Hematopoietic multipotent progenitor cell treated with erythropoietin and hydrocortisone succinate and interleukin-3 and kit ligand, for 15 days (in vitro differentiated cells): ENCODE measurements around the gene NPM1.

ENCODE experiments used
- DNase-seq: peaks from one replicate; pipeline ENCODE4 v3.0.0-alpha.2; 2015; ENCODE audit warnings: low spot score

Gene NPM1

DNA sequence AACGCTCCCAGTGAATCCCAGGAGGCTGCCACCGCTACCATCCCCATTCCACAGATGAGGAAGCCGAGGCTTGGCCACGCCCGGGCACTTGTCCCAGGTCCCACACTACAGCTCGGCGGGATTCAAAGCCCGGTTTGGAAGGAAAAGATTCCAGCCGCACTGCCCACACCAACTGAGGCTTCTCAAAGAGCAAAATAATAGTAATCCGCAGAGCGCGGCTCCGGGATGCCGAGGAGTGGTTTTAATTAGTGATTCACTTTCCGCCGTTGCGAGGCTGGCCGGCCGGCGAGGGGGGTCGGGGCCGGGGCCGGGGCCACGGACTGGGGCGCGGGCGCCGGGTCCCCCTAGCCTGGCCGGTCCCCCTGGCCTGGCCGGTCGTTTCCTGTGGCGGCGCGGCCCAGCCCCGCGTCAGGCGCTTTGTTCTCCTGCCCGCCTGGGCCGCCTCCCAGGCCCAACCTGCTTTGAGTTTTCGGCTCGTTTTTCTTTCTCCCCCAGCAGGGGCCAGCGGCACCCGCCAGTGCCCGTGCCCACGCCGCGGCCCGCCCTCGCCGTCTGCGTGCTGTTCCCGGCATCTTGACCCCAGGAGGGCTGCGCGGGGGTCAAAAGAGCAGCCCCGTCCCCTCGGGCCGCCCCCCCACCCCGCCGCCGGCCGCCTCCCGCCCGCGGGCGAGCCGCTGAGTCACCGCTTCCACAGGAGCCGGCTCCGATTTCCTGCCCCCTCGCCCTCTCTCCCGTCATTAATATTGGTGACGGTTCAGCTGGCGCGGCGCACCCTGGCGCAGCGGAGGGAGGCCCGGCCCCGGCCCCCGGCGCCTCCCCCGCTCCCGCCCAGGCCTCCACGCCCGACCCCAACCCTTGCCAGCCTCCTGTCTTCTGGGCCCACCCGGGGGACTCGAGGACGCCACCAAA is 63.0 kb downstream of the NPM1 start:
- no peak for DNase-seq

GRCh38 chr5:171451421-171451820 is 63.8 kb downstream of the NPM1 start:
- no peak for DNase-seq

GRCh38 chr5:171453056-171453725 is 65.5 kb downstream of the NPM1 start:
- no peak for DNase-seq

DNA sequence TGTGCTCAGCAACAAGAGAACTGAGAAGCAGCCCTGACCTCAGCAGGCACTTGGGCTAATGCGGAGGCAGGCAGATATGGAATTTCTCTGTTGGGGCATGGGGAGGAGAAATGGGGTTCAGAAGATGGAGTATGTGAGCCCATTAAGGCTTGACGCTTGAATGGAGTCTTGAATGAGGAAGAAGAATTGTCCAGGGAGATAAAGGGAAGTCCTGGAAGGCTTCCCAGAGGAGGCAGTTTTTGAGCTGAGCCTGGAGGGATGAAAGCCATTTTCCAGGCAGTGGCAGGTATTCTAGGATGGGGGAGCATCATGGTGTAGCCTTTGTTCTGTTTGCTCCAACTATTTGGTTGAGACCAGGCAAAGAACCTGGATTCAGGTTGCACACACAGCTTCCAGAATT is 66.3 kb downstream of the NPM1 start:
- no peak for DNase-seq

DNA sequence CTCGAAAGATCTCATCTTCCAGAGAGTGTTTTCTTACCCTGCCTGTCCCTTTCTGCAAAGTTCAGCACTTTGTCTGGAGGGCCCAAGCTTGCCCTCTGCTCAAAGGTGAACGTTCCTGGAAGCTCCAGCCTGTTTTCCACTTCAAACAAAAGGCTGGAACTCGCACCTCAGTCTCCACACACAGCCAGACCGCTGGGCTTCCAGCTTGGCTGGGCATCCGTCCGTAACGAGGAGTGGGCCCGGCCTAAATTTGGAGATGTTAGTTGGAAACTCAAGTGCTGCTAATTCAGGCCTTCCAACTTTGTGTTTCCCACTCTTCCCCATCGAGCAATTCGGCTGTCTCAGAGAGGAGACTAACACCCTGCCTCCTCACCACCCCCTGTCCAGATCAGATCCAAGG is 66.9 kb downstream of the NPM1 start:
- no peak for DNase-seq

DNA sequence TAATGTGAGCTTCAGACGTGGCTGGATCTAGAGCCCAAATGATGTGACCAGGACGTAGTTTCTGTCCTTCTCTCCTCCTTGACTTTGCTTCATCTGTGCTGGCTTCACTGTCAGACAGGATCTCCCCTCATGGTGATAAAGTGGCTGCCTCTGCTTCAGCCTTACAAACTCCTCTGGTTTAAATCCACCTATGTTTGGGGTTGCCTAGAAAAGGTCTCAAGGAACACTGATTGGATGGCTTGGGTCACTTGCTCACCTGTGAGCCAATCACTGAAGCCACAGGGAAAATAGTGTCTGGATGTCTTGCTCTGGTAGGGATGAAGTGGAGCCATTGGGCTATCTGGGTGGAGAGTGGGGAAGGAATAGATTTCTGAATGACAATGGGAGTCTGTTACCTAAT is 67.9 kb downstream of the NPM1 start:
- no peak for DNase-seq

- no peak for DNase-seq
Observed at GRCh38 chr5:171457208-171457981, 69.7 kb downstream of the NPM1 start.

DNA sequence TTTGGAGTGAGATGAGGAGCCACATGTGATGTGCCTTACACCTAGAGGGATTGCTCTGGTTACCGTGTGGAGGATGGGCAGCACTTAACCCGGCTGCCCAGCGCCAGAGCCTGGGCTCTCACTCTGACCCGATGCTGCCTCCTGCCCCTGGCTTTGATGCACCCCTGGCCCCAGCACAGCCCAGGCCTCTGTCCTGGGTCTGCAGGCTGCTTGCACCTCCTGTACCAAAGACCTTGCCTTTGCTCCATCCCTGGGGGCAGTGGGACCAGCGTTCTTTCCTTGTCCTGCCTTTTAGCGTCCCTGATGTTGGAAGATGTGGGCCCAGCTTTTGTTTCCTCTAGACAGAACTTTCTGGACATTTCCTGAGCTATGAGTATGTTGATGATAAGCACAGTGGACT is 72.2 kb downstream of the NPM1 start:
- DNase-seq, result no peak
